Stimulated activated CD8-positive, alpha-beta memory T cell treated with anti-CD3 and anti-CD28 coated beads, Interleukin-15, amount 100 ng/mL, for 48 hours (primary cell): ENCODE measurements around the gene REXO5.
"Not testable (repeated sequence)": the region's sequence is repeated elsewhere in the genome, so short reads cannot be mapped to it uniquely, and the experiment has no call there.

Experiments used
- DNase-seq, 2 donors: peaks; one replicate each; pipeline ENCODE4 v3.0.0-alpha.2; 2020; ENCODE audit warnings: low read depth in 2 of 2

The REXO5 gene

GRCh38 chr16:20847550-20847949, 41.2 kb downstream of the REXO5 start:
- DNase-seq: no peak

- DNase-seq: peak in 1 of 2 donors; percentile 23
Measured at GRCh38 chr16:20849589-20850390, 43.5 kb downstream of the REXO5 start.

DNA sequence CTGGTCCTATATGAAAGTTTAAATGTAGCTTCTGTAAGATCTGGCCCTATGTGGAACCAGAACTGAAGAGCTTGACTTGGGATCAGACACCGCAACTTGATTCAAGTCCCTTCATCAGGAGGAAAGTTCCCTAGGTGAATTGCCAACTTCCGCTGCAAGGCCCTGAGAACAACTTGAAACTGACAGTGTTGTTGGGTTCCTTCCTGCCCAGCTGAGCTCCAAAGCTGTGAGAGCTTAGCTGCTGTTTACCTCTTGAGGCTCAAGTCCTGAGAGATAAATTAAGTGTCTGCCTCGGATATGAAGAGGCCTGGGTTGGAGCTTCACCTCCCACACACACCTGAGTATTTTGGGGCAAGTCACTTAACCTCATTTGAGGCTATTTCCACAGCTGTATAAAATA, 44.7 kb downstream of the REXO5 start:
- DNase-seq: no peak

GRCh38 chr16:20851601-20852000, 45.3 kb downstream of the REXO5 start:
- DNase-seq: no peak

DNA sequence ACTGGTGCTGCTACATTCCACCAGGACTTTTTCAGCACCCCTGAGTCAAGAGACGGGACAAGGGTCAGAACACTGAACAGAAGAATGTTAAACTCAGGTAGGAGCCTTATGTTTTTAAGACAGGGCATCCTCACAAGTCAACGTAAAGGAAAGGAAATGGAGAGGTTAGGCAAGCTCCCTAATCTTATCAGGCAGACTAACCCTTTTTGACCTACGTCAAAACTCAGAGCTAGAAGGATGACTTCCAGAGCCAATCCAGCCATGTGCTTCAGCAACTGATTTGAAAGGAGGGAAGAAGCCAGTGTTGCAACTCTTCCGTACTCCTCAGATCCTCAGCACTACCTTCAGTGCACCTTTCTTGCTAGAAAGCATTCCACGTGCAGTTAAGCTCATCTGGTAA, 46.8 kb downstream of the REXO5 start:
- no peak for DNase-seq

- no peak for DNase-seq
Measured at GRCh38 chr16:20853981-20854620, 47.8 kb downstream of the REXO5 start.

- no peak for DNase-seq
Measured at GRCh38 chr16:20854963-20855362, 48.6 kb downstream of the REXO5 start.

DNA sequence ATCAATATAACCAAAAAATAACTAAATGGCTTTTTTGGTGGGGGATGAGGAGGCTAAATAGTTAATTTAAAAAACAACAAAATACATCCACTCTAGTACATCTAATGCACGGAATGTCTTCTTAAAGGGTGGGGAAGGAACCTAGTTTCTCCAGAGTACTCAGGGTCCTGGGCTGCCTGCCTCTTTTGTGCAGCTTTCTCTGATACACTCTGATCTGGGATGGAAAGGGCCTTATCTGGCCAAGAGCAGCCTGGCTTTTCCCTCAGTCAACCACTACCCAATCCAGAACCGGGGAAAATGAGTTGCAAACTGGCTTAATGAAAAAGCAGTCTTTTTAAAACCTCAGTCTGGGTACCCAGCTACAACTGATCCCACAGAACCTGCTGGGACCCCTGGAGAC, 51.0 kb downstream of the REXO5 start:
- no peak for DNase-seq

DNA sequence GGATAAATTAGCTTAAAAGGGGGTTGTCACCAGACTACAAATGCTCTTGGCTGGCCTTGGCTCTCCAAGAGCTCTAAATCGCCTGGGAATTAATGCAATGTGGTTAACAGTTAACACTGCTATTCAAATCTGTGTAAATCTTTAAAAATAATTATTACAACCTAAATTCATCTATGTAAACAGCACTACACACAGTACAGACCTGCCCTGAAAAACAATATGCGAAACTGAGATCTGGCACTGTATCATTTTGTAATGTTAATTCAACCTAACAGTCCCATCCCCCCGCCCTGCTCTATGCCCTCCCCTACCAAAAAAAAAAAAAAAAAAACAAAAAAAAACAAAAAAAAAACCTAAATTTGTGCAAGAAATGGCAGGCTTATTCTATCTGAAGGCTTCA, 52.9 kb downstream of the REXO5 start:
- DNase-seq: no peak

GRCh38 chr16:20859699-20860098, 53.4 kb downstream of the REXO5 start:
- DNase-seq: no peak

DNA sequence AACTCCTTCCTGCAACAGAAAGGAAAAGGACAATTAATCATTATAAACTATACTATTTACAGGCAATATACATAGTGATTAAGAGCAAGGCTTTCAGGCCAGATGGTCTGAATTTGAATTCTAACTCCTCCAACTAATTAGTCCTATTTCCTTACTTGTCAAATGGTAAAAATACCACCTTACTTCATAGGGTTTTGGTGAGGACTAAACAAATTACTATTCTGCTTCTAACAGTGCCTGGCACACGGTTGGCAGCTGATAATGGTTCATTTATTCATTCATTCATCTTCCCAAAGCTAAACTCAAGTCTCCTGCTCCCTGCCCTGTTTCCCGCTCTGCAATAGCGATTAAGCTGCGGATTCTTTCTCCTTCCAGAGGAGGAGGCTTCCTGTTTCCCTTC, 54.0 kb downstream of the REXO5 start:
- no peak for DNase-seq

- DNase-seq: not testable (repeated sequence)
Measured at GRCh38 chr16:20860995-20861394, 54.7 kb downstream of the REXO5 start.

DNA sequence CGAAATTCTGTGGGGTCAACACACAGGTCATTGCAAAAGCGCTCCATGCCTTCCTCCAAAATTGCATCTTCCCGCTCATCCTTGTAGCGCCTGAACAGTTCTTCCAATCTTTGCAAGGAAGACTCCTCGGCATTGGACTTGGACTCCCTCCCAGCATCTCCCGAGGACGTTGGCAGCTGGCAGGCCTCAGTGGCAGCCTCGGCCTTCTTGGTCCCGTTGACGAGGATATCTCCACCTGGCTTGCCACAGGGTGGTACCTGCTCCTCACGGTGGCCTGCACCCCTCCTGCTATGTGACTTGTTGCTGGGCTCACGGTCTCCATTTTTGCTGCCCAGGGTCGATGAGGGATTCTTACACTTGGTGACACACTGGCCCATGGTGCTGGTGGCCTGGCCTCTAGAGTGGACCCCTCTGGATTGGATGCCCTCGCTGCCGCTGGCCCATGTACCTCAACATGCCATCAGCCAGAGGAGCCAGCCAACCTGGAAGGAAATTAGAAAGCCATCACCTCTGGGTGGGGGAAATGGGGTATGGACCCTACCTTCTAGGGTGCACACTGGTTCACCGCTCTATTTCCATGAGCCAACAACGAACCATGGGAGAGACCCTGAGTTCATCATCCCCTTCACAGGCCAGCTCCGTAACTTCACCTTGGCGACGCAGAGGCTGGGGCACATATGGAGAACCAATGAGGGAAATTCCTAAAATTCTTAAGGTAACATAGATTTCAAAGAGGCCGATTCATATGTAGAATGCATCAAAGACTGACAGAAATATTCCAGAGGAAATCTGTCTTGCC, 56.0 kb downstream of the REXO5 start:
- no peak for DNase-seq

DNA sequence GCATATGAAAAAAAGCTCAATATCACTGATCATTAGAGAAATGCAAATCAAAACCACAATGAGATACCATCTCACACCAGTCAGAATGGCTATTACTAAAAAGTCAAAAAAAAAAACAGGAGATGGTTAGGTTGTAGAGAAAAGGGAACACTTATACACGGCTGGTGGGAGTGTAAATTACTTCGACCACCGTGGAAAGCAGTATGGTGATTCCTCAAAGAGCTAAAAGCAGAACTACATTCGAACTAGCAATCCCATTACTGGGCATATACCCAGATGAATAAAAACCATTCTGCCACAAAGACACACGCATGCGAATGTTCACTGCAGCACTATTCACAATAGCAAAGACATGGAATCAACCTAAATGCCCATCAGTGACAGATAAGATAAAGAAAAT, 58.0 kb downstream of the REXO5 start:
- DNase-seq: not testable (repeated sequence)

DNA sequence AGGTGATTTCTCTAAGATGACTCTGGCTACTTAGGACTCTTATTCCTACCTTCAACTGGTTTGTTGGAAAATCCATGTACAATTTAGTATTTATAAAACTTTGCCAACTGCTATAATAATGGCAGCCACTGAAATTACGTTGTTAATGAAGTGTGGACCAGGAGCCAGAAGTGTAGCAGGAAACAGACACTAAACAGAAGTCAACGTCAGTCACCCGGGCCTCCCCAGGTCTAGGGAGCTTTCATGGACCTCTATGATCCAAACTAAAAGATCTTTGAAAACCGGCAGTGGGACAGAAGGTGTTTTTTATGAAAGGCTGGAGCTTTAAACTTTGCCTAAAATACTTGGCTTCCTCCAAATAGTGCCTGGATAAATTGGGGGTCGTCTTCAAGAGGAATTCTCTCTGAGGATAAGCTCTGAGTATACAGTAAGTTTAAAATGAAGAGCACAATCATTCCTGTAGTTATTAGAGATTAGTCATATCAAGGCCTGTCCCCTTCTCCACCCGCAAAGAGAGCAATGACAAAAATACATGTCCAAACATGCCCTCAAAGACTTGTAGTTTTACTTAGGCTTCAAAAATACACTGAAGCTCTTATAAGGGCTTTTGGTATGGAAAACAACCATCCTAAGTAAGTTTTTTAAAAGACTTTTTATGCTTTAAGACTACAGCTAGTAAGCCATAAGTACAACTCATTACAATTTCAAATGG, 59.2 kb downstream of the REXO5 start:
- no peak for DNase-seq

GRCh38 chr16:20866145-20866772, 59.9 kb downstream of the REXO5 start:
- no peak for DNase-seq

GRCh38 chr16:20866801-20867200, 60.5 kb downstream of the REXO5 start:
- DNase-seq: no peak

GRCh38 chr16:20867585-20867984, 61.3 kb downstream of the REXO5 start:
- no peak for DNase-seq

DNA sequence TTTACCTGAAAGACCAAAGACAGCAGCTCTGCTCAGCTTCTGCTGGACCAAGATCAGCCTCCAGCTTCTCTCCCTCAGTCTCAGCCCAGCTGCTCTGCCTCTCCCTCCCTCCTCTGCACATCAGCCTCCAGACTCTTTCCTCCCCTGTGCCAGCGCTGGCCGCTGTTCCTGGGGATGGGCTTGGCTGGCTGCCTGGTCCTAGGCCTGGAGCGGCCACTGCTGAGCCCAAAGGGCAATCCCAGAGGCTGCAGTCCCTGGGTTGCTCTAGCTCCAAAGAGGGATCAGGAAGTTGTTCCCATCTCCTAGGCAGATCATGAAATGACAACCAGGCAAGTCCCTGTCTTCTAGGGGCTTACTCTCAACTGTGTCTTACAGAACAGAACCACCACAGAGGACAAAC, 62.6 kb downstream of the REXO5 start:
- no peak for DNase-seq

- DNase-seq: no peak
Measured at GRCh38 chr16:20870122-20870820, 63.9 kb downstream of the REXO5 start.

- no peak for DNase-seq
Measured at GRCh38 chr16:20871258-20871657, 64.9 kb downstream of the REXO5 start.
